ENCODE results near the gene RNF41.

DNA sequence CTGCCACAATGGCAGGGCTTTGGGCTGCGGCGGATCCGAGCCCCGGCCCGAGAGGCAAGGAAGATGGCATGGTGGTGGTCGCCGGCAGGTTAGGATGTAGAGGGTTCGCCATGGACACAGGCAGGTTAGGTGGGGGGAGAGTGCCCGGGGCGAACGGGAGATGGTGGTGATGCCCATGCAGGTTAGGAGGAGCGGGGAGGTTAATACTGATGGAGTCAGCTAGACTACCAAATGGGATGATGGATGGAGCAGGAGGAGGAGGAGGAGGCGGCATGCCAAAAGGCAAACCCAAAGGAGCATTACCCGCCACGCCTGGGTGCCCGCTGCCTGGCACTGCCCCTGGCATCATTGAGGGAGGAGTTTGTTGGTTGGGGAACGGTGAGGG, 57.4 kb downstream of the RNF41 start:
- TF ChIP-seq, protein P1, sequence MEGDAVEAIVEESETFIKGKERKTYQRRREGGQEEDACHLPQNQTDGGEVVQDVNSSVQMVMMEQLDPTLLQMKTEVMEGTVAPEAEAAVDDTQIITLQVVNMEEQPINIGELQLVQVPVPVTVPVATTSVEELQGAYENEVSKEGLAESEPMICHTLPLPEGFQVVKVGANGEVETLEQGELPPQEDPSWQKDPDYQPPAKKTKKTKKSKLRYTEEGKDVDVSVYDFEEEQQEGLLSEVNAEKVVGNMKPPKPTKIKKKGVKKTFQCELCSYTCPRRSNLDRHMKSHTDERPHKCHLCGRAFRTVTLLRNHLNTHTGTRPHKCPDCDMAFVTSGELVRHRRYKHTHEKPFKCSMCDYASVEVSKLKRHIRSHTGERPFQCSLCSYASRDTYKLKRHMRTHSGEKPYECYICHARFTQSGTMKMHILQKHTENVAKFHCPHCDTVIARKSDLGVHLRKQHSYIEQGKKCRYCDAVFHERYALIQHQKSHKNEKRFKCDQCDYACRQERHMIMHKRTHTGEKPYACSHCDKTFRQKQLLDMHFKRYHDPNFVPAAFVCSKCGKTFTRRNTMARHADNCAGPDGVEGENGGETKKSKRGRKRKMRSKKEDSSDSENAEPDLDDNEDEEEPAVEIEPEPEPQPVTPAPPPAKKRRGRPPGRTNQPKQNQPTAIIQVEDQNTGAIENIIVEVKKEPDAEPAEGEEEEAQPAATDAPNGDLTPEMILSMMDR (IDR thresholded peaks at IDR 0.05) = no peak
- no peak for TF ChIP-seq POLR2A (IDR thresholded peaks at IDR 0.05)
